Astrocyte (in vitro differentiated cells and primary cell): ENCODE data around the gene SYT2.

ENCODE experiments used
- EZH2 ChIP-seq: IDR thresholded peaks from 2 replicates; pipeline ENCODE4 v1.6.1; 2012; ENCODE audit warnings: mild to moderate bottlenecking, low read length, inconsistent platforms; ENCODE audit not compliant: insufficient read depth
- TF ChIP-seq, protein P1 (sequence below): IDR thresholded peaks from 2 replicates; pipeline ENCODE4 v1.5.1; 2011; ENCODE audit warnings: low read depth, mild to moderate bottlenecking, inconsistent platforms, low read length, moderate library complexity; ENCODE audit not compliant: insufficient read depth

DNA sequence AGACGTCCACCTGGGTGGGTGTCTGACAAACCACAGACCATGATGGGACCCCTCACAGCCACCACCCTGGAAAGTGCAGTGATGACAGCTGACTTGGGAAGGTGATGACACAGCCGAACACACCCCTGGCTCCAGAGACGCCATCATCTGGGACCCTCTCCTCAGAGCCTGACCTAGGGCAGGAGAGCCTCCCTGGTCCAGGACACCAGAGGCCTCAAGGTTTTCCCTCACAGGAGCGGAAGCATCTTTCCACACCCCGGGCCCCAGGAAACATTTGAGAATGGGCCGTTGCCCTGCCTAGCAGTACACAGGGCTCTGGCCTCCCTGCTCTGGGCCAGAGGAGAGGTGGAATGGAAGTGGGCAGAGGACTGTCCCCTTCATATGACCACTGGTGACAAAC, 79.7 kb downstream of the SYT2 start:
- TF ChIP-seq EZH2: no peak
- TF ChIP-seq, protein P1, sequence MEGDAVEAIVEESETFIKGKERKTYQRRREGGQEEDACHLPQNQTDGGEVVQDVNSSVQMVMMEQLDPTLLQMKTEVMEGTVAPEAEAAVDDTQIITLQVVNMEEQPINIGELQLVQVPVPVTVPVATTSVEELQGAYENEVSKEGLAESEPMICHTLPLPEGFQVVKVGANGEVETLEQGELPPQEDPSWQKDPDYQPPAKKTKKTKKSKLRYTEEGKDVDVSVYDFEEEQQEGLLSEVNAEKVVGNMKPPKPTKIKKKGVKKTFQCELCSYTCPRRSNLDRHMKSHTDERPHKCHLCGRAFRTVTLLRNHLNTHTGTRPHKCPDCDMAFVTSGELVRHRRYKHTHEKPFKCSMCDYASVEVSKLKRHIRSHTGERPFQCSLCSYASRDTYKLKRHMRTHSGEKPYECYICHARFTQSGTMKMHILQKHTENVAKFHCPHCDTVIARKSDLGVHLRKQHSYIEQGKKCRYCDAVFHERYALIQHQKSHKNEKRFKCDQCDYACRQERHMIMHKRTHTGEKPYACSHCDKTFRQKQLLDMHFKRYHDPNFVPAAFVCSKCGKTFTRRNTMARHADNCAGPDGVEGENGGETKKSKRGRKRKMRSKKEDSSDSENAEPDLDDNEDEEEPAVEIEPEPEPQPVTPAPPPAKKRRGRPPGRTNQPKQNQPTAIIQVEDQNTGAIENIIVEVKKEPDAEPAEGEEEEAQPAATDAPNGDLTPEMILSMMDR: no peak
